GM13976 (cell line): Measurements from ENCODE around the gene RETREG1.

Experiments used
- DNase-seq: peaks from one replicate; pipeline ENCODE4 v3.0.0; 2012; ENCODE audit warnings: low spot score
- in situ Hi-C: fragments of 300-500 bp; cut with MboI; formaldehyde crosslinking; loops from one replicate; pipeline ENCODE4 v1.12.0; 2022; ENCODE audit warnings: low sequenced_read_pairs, mixed read lengths, inconsistent platforms; ENCODE audit not compliant: unreplicated experiment
- TF ChIP-seq, protein P1 (sequence below): IDR thresholded peaks from 2 replicates; pipeline ENCODE4 v1.5.1; 2012; ENCODE audit warnings: borderline replicate concordance, mild to moderate bottlenecking; ENCODE audit not compliant: insufficient read depth; ENCODE audit errors: extremely low read depth, missing control alignments, control extremely low read depth

Gene RETREG1

GRCh38 chr5:16464231-16464630 lies 152.6 kb downstream of the RETREG1 start:
- no peak for DNase-seq
- TF ChIP-seq, protein P1, sequence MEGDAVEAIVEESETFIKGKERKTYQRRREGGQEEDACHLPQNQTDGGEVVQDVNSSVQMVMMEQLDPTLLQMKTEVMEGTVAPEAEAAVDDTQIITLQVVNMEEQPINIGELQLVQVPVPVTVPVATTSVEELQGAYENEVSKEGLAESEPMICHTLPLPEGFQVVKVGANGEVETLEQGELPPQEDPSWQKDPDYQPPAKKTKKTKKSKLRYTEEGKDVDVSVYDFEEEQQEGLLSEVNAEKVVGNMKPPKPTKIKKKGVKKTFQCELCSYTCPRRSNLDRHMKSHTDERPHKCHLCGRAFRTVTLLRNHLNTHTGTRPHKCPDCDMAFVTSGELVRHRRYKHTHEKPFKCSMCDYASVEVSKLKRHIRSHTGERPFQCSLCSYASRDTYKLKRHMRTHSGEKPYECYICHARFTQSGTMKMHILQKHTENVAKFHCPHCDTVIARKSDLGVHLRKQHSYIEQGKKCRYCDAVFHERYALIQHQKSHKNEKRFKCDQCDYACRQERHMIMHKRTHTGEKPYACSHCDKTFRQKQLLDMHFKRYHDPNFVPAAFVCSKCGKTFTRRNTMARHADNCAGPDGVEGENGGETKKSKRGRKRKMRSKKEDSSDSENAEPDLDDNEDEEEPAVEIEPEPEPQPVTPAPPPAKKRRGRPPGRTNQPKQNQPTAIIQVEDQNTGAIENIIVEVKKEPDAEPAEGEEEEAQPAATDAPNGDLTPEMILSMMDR, result no peak
- in situ Hi-C loops, result no loop called here

GRCh38 chr5:16461782-16462181 lies 155.0 kb downstream of the RETREG1 start:
- TF ChIP-seq, protein P1, result no peak
- in situ Hi-C loops, result no loop called here

DNA sequence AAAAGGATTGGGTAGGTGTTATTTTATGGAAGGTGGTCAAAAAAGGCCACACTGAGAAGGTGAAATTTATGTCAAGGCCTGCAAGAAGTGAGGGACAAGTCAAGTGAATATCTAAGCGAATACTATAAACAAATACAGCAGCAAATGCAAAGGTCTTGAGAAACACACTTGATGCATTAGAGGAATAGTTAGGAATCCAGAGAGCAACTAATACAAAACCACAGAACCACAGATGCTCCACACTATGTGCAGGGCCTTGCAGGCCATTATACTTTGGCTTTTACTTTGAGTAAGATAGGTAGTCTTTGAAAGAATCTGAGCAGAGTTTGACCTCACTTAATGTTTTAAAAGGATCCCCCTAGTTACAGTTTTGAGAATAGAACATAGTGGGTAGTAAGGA lies 155.8 kb downstream of the RETREG1 start:
- no peak for DNase-seq
- TF ChIP-seq, protein P1, result no peak
- in situ Hi-C loops, result no loop called here

More at GRCh38 chr5:16461782-16462181, 155.0 kb downstream of the RETREG1 start:
- no peak for DNase-seq

GRCh38 chr5:16459451-16459850 lies 157.3 kb downstream of the RETREG1 start:
- in situ Hi-C loops, result loop anchor here (10.0 kb wide), 1 partner anchor 305 kb away; no protein-coding TSS in a partner anchor
- TF ChIP-seq, protein P1, result no peak
- DNase-seq, result no peak

DNA sequence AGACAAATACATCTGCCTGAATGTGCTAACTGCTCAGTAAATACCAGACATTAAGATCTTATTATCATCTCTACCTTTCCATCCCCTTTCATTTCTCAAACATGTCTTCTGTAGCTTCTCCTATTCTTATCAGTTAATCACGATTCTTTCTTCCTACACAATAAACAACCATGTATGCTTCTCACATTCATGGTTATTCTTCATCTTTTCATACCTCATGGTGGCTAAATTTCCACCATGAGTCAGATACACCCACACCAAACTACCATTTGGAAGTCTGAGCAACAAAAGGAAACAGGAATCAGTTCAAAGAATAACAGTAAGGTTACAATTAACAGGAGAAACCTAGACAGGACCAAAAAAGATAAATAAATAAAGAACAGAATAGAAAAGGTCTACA lies 158.9 kb downstream of the RETREG1 start:
- TF ChIP-seq, protein P1, result no peak
- in situ Hi-C loops, result loop anchor here (10.0 kb wide), 1 partner anchor 303 kb away; no protein-coding TSS in a partner anchor
- no peak for DNase-seq

- TF ChIP-seq, protein P1, result no peak
- in situ Hi-C loops, result loop anchor here (10.0 kb wide), 1 partner anchor 303 kb away; no protein-coding TSS in a partner anchor
- DNase-seq, result no peak
These were observed 159.3 kb downstream of the RETREG1 start for GRCh38 chr5:16457451-16457850.
